TTC549 (cell line): ENCODE results near the gene SRPRB.

Source experiments
- FAIRE-seq: peaks from 2 replicates; lab custom pipeline; 2012; peaks lifted over from hg19 to GRCh38; lab: Jason Lieb, UNC

Gene SRPRB

DNA sequence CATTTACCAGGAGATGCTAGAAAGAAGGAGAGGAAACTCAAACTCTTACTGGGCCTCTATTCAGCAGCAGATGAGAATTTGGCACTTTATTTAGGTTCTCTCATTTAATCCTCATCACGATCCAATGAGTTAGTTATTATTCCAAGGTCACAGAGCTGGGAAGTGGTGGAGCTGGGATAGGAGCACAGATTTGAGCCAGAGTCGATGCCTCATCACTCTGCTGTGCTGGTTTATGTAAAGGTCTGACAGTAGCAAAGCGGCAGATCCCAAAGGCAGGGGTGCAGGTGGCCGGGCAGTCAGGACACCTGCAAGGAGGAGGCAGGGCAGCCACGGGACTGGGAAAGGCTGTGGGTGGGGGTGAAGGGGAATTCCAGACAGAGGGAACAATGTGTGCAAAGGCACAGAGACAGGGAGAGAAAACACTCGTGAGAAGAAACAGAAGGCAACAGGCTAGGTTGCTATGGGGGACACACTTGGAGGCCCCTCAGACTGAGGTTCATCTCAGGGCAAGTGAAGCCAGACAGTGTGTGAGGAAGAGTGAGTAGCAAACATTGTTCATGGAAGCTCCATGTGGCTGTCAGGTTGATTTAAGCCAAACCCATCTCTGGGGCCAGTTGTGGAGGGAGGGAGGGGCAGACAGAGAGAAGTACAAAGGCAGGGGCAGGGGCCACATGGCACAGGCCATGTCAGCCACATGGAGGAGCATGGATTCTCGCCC lies 63.3 kb downstream of the SRPRB start:
- FAIRE-seq: no peak

DNA sequence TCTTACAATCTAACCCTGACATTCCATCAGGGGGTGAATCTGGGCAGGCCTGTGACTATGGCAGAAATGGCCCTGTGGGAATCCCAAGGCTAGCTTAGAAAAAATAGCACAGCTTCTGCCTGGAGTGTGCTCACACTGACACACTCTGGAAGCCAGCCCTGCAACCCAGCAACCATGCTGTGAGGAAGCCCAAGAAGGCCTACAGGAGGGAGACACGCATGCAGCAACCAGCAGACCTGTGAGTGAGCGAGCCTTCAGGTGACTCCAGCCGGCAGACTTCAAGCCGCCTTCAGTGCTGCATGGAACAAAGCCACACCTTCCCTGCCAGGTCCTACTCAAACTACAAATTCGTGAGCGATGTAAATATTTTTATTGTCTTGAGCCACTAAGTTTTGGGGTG lies 64.0 kb downstream of the SRPRB start:
- FAIRE-seq: no peak

DNA sequence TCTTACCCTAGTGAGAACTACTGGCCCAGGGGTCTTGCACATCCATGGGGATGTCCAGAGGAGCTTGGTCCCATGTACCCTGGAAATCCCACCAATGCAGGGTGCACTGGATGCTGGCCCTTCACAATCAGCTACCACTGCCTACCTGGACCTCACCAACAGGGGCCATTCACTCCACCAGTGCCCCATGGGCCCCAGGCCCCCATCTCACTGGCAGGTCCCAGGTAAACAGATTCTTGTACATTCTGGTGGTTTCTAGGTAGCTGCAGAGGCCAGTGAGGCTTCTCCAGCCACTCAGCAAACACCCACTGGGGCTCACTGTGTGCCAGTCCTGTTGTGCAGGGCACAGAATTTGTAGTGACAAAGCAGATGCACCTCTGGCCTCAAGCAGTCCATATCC lies 65.2 kb downstream of the SRPRB start:
- FAIRE-seq: no peak
